IMR-90 (cell line): ENCODE results near the gene MACF1. TPM values are rescaled to one million over a fixed set of nuclear protein-coding genes. Genes with fewer than 3 reads are reported as not detected.

Experiments
- ATAC-seq: fragments of 200-7000 bp; cut with Tn5 transposase; 2 replicates; pipeline ENCODE4 v1.9.1; 2020; ENCODE audit warnings: low read depth, mild to moderate bottlenecking, moderate library complexity
- BruUV-seq: library from RNA; stranded (reverse); fragments of 400-500 nt; replicated peaks from 2 replicates; lab custom pipeline; 2021; lab: Mats Ljungman, UMichigan
- CTCF ChIA-PET: fragments of 300-600 bp; formaldehyde crosslinking; extraction: SDS; loops from one replicate; lab custom pipeline; 2021; ENCODE audit warnings: antibody characterized with exemption; lab: Yijun Ruan, JAX
- POLR2A ChIA-PET: fragments of 300-600 bp; sonication (Branson Sonifier 250); formaldehyde crosslinking; loops from one replicate; lab custom pipeline; 2022; ENCODE audit warnings: antibody characterized with exemption; ENCODE audit not compliant: unreplicated experiment; lab: Charles Lee
- DNase-seq: peaks from one replicate; pipeline ENCODE4 v3.0.0; 2013
- H2AFZ ChIP-seq: replicated peaks from 2 replicates; pipeline ENCODE3; 2013; ENCODE audit warnings: low read length, mild to moderate bottlenecking; ENCODE audit not compliant: poor library complexity
- H2AK5ac ChIP-seq: 2 replicates; pipeline ENCODE4 v1.6.1; 2013; ENCODE audit warnings: low read depth, low read length, inconsistent platforms
- H2AK9ac ChIP-seq: replicated peaks from 2 replicates; pipeline ENCODE3; 2013; ENCODE audit warnings: mild to moderate bottlenecking, low read depth, low read length, moderate library complexity; ENCODE audit not compliant: poor library complexity
- H2BK120ac ChIP-seq: 2 replicates; pipeline ENCODE4 v1.6.1; 2013; ENCODE audit warnings: low read depth, low read length, inconsistent platforms
- H2BK15ac ChIP-seq: 3 replicates; pipeline ENCODE4 v1.6.1; 2013; ENCODE audit warnings: low read depth, low read length, inconsistent platforms
- H2BK20ac ChIP-seq: 2 replicates; pipeline ENCODE4 v1.6.1; 2013; ENCODE audit warnings: low read depth, mild to moderate bottlenecking, inconsistent platforms, low read length, moderate library complexity
- H2BK5ac ChIP-seq: 2 replicates; pipeline ENCODE4 v1.6.1; 2013; ENCODE audit warnings: mild to moderate bottlenecking, low read depth, low read length, inconsistent platforms; ENCODE audit not compliant: poor library complexity, severe bottlenecking
- H3K14ac ChIP-seq: replicated peaks from 2 replicates; pipeline ENCODE4 v1.6.1; 2013; ENCODE audit warnings: low read depth, low read length, inconsistent platforms
- H3K18ac ChIP-seq: 2 replicates; pipeline ENCODE4 v1.6.1; 2013; ENCODE audit warnings: low read depth, low read length, control low read depth
- H3K23ac ChIP-seq: 2 replicates; pipeline ENCODE4 v1.6.1; 2013; ENCODE audit warnings: low read depth, low read length, inconsistent platforms
- H3K27ac ChIP-seq: 2 replicates; pipeline ENCODE4 v1.5.1; 2013; ENCODE audit warnings: mild to moderate bottlenecking, control low read depth, low read length; ENCODE audit not compliant: insufficient read depth
- H3K27me3 ChIP-seq: 2 replicates; pipeline ENCODE4 v1.6.1; 2013; ENCODE audit warnings: low read length; ENCODE audit not compliant: control insufficient read depth, insufficient read depth
- H3K36me3 ChIP-seq: 2 replicates; pipeline ENCODE4 v1.6.1; 2013; ENCODE audit warnings: low read length, mixed read lengths; ENCODE audit not compliant: control insufficient read depth, insufficient read depth
- H3K4ac ChIP-seq: 2 replicates; pipeline ENCODE4 v1.6.1; 2013; ENCODE audit warnings: low read depth, low read length, inconsistent platforms
- H3K4me1 ChIP-seq: 2 replicates; pipeline ENCODE4 v1.6.1; 2013; ENCODE audit warnings: low read length, mixed read lengths; ENCODE audit not compliant: control insufficient read depth, insufficient read depth
- H3K4me2 ChIP-seq: 2 replicates; pipeline ENCODE4 v1.6.1; 2013; ENCODE audit warnings: low read depth, mild to moderate bottlenecking, control low read depth, low read length, moderate library complexity
- H3K4me3 ChIP-seq: 2 replicates; pipeline ENCODE4 v1.5.1; 2013; ENCODE audit warnings: low read depth, mild to moderate bottlenecking, control low read depth, low read length, moderate library complexity; ENCODE audit not compliant: insufficient read depth
- H3K56ac ChIP-seq: 2 replicates; pipeline ENCODE4 v1.6.1; 2013; ENCODE audit warnings: low read length, inconsistent platforms; ENCODE audit not compliant: insufficient read depth; ENCODE audit errors: extremely low read depth
- H3K79me1 ChIP-seq, 2 experiments: 2 replicates each; pipeline ENCODE4 v1.6.1; 2013; ENCODE audit warnings: low read length in 2 of 2, inconsistent platforms in 1 of 2, low read depth in 1 of 2
- H3K9ac ChIP-seq: 2 replicates; pipeline ENCODE4 v1.6.1; 2013; ENCODE audit warnings: low read depth, low read length, control low read depth
- H3K9me1 ChIP-seq: 2 replicates; pipeline ENCODE4 v1.6.1; 2013; ENCODE audit warnings: low read length, inconsistent platforms; ENCODE audit not compliant: insufficient read depth
- H3K9me3 ChIP-seq: 2 replicates; pipeline ENCODE4 v1.6.1; 2013; ENCODE audit warnings: low read length; ENCODE audit not compliant: control insufficient read depth, insufficient read depth
- H4K20me1 ChIP-seq: 2 replicates; pipeline ENCODE4 v1.6.1; 2013; ENCODE audit warnings: low read length, inconsistent platforms; ENCODE audit not compliant: insufficient read depth
- H4K5ac ChIP-seq: 2 replicates; pipeline ENCODE4 v1.6.1; 2013; ENCODE audit warnings: mild to moderate bottlenecking, low read depth, low read length, control low read depth
- H4K8ac ChIP-seq, 2 experiments: 2 replicates each; pipeline ENCODE4 v1.6.1; 2013; ENCODE audit warnings: low read depth in 2 of 2, low read length in 2 of 2, control low read depth in 1 of 2, inconsistent platforms in 1 of 2
- H4K91ac ChIP-seq: 2 replicates; pipeline ENCODE4 v1.6.1; 2013; ENCODE audit warnings: low read depth, low read length, inconsistent platforms; ENCODE audit not compliant: insufficient read depth
- BHLHE40 ChIP-seq: fragments of 150-350 bp; IDR thresholded peaks from 2 replicates; pipeline ENCODE4 v1.6.1; 2016; ENCODE audit warnings: mild to moderate bottlenecking, low read depth, low read length
- MXI1 ChIP-seq: IDR thresholded peaks from 2 replicates; pipeline ENCODE4 v1.6.1; 2012; ENCODE audit warnings: low read depth, mild to moderate bottlenecking, low read length, moderate library complexity, borderline replicate concordance
- RCOR1 ChIP-seq: IDR thresholded peaks from 2 replicates; pipeline ENCODE4 v1.6.1; 2012; ENCODE audit warnings: mild to moderate bottlenecking, low read length, improper control_type of control experiment; ENCODE audit not compliant: insufficient replicate concordance
- WGBS, 2 experiments: methylation state at CpG; one replicate each; pipeline versions ENCODE4 v1.1.5 to v1.1.7; 2013; ENCODE audit warnings: missing lambda C conversion rate in 2 of 2; ENCODE audit not compliant: insufficient read length in 1 of 2; ENCODE audit errors: extremely low coverage in 2 of 2; 5-methylcytosine and 5-hydroxymethylcytosine counted together
- dilution Hi-C: fragments of 300-500 bp; cut with HindIII; formaldehyde crosslinking; loops from one replicate; pipeline ENCODE4 v1.14.3; 2018; ENCODE audit warnings: low sequenced_read_pairs; ENCODE audit not compliant: unreplicated experiment
- in situ Hi-C: fragments of 300-500 bp; cut with MboI; formaldehyde crosslinking; loops from 3 replicates; pipeline ENCODE4 v1.14.3; 2019; ENCODE audit warnings: low sequenced_read_pairs, inconsistent platforms, mixed read lengths
- intact Hi-C: fragments of 100-400 bp; cut with micrococcal nuclease; formaldehyde crosslinking; loops from 2 replicates; pipeline ENCODE4 v1.10.0; 2022
- polyA plus RNA-seq, 3 experiments: library from polyadenylated mRNA; depleted of rRNA; stranded (reverse); fragments of >200 nt; gene quantifications; 2 replicates each; pipeline ENCODE4 v1.2.3, GENCODE V29; 2012; ENCODE audit warnings: low replicate concordance in 1 of 3
- total RNA-seq: library from RNA; depleted of rRNA; stranded (reverse); fragments of >200 nt; gene quantifications from 2 replicates; pipeline ENCODE4 v1.2.3, GENCODE V29; 2012

Gene MACF1
- total and polyA plus RNA-seq, 2 of the 4 experiments (the other 2 are of a cell fraction), result 67.6 to 369 TPM

- in situ Hi-C loops, result no loop called here
Measured at GRCh38 chr1:39462074-39462473, 257.6 kb downstream of the MACF1 start.

More at GRCh38 chr1:39462074-39462473, 257.6 kb downstream of the MACF1 start:
- no TSS peak for BruUV-seq
- H3K4me3 ChIP-seq, result no peak overlapping the region
- H2BK15ac ChIP-seq, result no peak overlapping the region
- H3K23ac ChIP-seq, result no peak overlapping the region
- intact Hi-C loops (no loop called here), dilution Hi-C loops (loop anchor here (25.0 kb wide), 1 partner anchor 100 kb away; no protein-coding TSS in a partner anchor)
- H3K18ac ChIP-seq, result no peak overlapping the region
- CTCF ChIA-PET, result no interaction called here
- H3K79me1 ChIP-seq, result peaks cover 35 to 74% of the 10 kb centered on the region in 2 experiments
- POLR2A ChIA-PET, result interaction anchor here (0.6 kb wide), 1 partner anchor 82 kb away, joined by 3 read pairs; no protein-coding TSS in a partner anchor
- peak overlapping the region; percentile 59 for H2BK5ac ChIP-seq
- H2BK120ac ChIP-seq, result no peak overlapping the region
- TF ChIP-seq MXI1, result 0 out of 2 replicates have a peak, but pooled peaks have one; percentile 34
- TF ChIP-seq BHLHE40, result no peak
- TF ChIP-seq RCOR1, result no peak
- H4K91ac ChIP-seq, result no peak overlapping the region
- 0 out of 4 replicates have a peak overlapping the region, but pooled peaks of 1 of the 2 experiments have one; percentile 12 for H4K8ac ChIP-seq
- no peak overlapping the region for H3K9ac ChIP-seq
- H3K4me2 ChIP-seq, result no peak overlapping the region
- H2BK20ac ChIP-seq, result no peak overlapping the region
- ATAC-seq (peak; percentile 88), DNase-seq (peak; percentile 87)
- H3K56ac ChIP-seq, result no peak overlapping the region
- H3K4ac ChIP-seq, result no peak overlapping the region
- peaks cover 28% of the 10 kb centered on the region for H3K9me1 ChIP-seq
- H4K5ac ChIP-seq, result no peak overlapping the region
- H3K4me1 ChIP-seq, result peaks cover 9% of the 10 kb centered on the region
- WGBS, 2 experiments, result no CpG with 5 or more reads among the region's 1 CpG
- H4K20me1 ChIP-seq, result peaks cover 15% of the 10 kb centered on the region; the same call in 1 of the 2 replicates
- no peak overlapping the region for H2AFZ ChIP-seq
- H3K27ac ChIP-seq, result no peak overlapping the region
- no peak overlapping the region for H2AK9ac ChIP-seq
- no peaks in the 10 kb centered on the region for H3K27me3 ChIP-seq
- H3K9me3 ChIP-seq, result no peaks in the 10 kb centered on the region
- H3K14ac ChIP-seq, result no peak overlapping the region; the same call in 1 of the 2 replicates
- no peak overlapping the region for H2AK5ac ChIP-seq
- peaks cover 68% of the 10 kb centered on the region for H3K36me3 ChIP-seq
